ENCODE measurements around the gene SZT2.
A peak's percentile ranks its signal among the peaks of the same experiment; 100 is the strongest.

SZT2 gene

DNA sequence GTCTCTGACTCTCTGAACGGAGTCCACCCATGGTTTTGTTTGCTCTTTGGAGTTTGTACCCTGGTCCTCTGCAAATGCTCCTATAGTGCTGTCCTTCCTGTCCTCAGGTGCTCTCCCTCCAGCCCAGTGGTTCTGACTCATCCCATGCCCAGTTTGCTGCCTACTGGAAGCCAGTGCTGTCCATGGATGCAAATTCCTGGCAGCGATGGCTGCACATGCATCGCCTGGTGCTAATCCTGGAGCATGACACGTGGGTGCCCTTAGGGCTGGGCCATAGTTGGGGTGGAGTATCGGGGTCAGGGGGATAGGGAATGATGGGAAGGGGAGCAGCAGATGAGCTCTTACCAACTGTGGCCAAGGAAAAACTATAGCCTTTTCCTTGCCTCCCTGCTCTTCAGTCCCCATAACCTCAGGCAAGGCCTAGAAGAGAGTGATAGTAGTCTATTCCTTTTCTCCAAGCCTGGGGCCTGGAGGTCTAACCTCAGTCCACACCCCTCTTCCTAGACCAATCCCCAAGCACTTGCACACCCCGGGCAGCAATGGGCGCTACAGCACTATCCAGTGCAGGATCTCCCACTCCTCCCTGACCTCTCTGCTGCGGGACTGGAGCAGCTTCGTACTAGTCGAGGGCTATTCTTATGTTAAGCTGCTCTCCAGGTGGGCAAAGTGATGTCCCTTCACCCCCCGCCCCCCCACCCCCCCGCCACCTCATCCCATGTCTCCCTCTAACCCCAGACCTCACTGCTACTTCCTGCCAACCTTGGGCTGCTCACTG lies 32.5 kb downstream of the SZT2 start:
- DNase-seq (ENCODE audit: low read depth), result no peak
- no peak overlapping the region for H3K4me3 ChIP-seq (ENCODE audit: low read depth, low read length)
- TF ChIP-seq CTCF (IDR thresholded peaks at IDR 0.05; ENCODE audit: low read depth, low read length, missing control alignments), result no peak

GRCh38 chr1:43422995-43423671 lies 33.4 kb downstream of the SZT2 start:
- DNase-seq (ENCODE audit: low read depth), result no peak
- no peak for TF ChIP-seq CTCF (IDR thresholded peaks at IDR 0.05; ENCODE audit: low read depth, low read length, missing control alignments)
- no peak overlapping the region for H3K4me3 ChIP-seq (ENCODE audit: low read depth, low read length)

DNA sequence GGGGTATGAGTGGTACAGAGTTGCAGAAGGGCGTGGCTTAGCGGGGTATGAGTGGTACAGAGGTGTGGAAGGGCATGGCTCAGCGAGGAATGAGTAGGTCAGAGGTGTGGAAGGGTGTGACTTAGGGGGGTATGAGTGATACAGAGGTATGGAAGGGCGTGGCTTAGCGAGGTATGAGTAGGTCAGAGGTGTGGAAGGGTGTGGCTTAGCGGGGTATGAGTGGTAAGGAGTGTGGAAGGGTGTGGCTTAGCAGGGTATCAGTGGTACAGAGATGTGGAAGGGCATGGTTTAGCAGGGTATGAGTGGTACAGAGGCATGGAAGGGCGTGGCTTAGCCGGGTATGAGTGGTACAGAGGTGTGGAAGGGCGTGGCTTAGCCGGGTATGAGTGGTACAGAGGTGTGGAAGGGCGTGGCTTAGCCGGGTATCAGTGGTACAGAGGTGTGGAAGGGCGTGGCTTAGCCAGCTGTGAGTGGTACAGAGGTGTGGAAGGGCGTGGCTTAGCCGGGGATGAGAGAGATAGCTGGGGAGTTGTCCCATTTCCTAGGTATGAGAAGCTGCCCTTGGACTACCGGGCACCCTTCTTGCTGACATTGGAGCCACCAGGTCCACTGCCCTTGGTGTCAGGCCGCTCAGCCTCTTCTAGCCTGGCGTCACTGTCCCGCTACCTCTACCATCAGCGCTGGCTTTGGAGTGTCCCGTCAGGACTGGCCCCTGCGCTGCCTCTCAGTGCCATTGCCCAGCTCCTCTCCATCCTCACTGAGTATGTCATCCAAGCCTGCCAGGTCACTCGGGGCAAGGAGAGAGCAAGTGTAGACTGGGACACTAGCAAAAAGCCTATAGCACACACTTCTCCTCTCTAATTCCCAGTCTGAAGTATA lies 34.2 kb downstream of the SZT2 start:
- H3K4me3 ChIP-seq (ENCODE audit: low read depth, low read length), result no peak overlapping the region
- peak; percentile 16 for DNase-seq (ENCODE audit: low read depth)
- no peak for TF ChIP-seq CTCF (IDR thresholded peaks at IDR 0.05; ENCODE audit: low read depth, low read length, missing control alignments)

- TF ChIP-seq CTCF (IDR thresholded peaks at IDR 0.05; ENCODE audit: low read depth, low read length, missing control alignments), result no peak
These were observed 35.3 kb downstream of the SZT2 start for GRCh38 chr1:43425045-43425444.

GRCh38 chr1:43426221-43426620 lies 36.5 kb downstream of the SZT2 start:
- TF ChIP-seq CTCF (IDR thresholded peaks at IDR 0.05; ENCODE audit: low read depth, low read length, missing control alignments), result no peak
- DNase-seq (ENCODE audit: low read depth), result no peak
- no peak overlapping the region for H3K4me3 ChIP-seq (ENCODE audit: low read depth, low read length)

More at GRCh38 chr1:43425045-43425444, 35.3 kb downstream of the SZT2 start:
- DNase-seq (ENCODE audit: low read depth), result no peak
- no peak overlapping the region for H3K4me3 ChIP-seq (ENCODE audit: low read depth, low read length)

DNA sequence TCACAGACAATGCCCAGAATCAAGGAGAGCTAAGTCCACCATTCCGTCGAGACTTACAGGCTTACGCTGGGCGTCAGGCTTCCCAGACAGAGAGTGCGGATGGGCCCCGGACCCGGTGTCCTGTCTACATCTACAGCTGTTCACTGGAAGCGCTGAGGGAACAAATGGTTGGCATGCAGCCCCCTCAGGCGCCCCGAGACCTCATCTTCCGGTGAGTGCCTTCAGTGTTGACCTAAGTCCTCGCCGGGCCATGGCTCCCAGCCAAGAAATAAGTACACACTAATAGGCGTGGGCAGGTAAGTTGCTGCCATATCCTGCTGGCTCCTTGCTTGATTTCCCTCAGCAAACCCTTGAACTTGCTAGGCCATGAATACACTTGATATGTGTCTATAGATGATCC lies 37.8 kb downstream of the SZT2 start:
- no peak overlapping the region for H3K4me3 ChIP-seq (ENCODE audit: low read depth, low read length)
- no peak for DNase-seq (ENCODE audit: low read depth)
- no peak for TF ChIP-seq CTCF (IDR thresholded peaks at IDR 0.05; ENCODE audit: low read depth, low read length, missing control alignments)

Measured in GM12864 (cell line).